GM18508 (cell line): ENCODE data around the gene CTAG1B.
"Not testable (repeated sequence)": the region's sequence is repeated elsewhere in the genome, so short reads cannot be mapped to it uniquely, and the experiment has no call there.

Experiments
- ATAC-seq: cut with Tn5 transposase; IDR thresholded peaks from one replicate; pipeline ENCODE4 v1.9.1; 2021; ENCODE audit warnings: moderate number of reproducible peaks; ENCODE audit not compliant: insufficient read depth, unreplicated experiment

CTAG1B gene

GRCh38 chrX:154619182-154619581 lies at the start of gene CTAG1B:
Gene CTAG1B (minus strand): TSS chrX:154619282. CDS start chrX:154619218, 64 bp downstream.
- not testable (repeated sequence) for ATAC-seq

GRCh38 chrX:154661899-154662298 lies 42.8 kb upstream of the CTAG1B start:
- no peak for ATAC-seq

DNA sequence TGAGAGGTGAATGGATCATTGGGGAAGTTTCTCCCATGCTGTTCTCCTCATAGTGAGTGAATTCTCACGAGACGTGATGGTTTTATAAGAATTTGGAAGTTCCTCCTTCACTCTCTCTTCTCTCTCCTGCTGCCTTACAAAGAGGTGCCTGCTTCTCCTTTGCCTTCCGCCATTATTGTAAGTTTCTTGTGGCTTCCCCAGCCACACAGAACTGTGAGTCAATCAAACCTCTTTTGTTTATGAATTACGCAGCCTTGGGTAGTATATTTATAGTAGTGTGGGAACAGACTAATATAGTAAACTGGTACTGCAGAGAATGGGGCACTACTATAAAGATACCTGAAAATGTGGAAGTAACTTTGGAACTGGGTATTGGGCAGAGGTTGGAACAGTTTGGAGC lies 42.1 kb upstream of the CTAG1B start:
- no peak for ATAC-seq

DNA sequence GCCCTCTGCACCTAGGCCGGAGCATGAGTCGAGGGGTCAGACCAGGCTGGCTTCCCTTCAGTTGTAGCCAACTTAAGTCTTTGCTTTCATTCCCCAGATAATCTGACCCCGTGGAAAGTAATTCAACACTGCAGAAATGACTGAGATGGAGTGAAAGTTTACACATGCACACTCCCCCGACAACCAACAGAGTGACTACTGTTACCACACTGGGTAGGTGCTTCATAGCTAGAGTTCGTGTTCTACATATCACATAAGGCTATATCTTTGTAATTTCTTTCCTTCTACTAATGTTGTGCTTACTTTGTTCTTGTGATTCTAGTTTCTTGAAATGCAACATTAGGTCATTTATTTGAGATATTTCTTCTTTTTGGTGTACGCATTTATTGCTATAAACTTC lies 41.5 kb upstream of the CTAG1B start:
- ATAC-seq: no peak

- ATAC-seq: no peak
Observed at GRCh38 chrX:154658957-154659356, 39.9 kb upstream of the CTAG1B start.

- no peak for ATAC-seq
Observed at GRCh38 chrX:154658187-154658586, 39.1 kb upstream of the CTAG1B start.

GRCh38 chrX:154657226-154657805 lies 38.2 kb upstream of the CTAG1B start:
- ATAC-seq: no peak

- no peak for ATAC-seq
Observed at GRCh38 chrX:154655786-154656185, 36.7 kb upstream of the CTAG1B start.

DNA sequence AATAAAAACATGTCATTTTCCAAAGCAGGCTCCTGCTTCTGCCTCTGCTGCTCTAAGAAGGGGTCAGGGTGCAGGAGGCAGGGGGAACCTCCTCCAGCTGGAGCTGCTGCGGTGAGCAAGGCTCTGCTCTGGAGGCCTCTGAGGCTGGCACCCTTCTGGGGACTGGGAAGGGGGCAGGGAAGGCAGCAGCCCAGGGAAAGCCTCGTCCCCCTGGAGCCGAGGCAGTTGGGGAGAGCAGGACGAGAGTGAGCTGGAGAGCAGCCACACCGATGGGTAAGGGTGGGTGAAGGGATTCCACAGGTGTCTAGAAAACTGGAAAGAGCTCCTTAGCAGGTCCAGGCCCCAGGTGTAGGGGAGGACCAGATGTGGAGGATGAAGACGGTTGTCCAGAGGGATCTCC lies 36.3 kb upstream of the CTAG1B start:
- no peak for ATAC-seq

DNA sequence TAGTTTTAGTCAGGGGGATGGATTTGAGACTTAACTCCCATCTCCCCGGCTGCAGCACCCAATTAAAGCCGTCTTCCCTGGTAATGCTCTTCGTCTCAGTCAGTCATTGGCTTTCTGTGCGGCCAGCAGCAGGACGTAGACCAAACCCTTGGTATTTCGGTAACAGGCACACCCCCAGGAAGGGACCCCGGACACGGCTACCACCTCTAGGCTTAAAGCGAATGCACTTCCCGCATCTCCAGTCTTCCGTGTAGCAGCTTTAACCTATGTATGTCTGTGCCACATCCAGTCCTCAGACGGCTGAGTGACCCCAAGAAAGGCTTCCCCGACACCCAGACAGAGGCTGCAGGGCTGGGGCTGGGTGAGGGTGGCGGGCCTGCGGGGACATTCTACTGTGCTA lies 35.8 kb upstream of the CTAG1B start:
- ATAC-seq: no peak

DNA sequence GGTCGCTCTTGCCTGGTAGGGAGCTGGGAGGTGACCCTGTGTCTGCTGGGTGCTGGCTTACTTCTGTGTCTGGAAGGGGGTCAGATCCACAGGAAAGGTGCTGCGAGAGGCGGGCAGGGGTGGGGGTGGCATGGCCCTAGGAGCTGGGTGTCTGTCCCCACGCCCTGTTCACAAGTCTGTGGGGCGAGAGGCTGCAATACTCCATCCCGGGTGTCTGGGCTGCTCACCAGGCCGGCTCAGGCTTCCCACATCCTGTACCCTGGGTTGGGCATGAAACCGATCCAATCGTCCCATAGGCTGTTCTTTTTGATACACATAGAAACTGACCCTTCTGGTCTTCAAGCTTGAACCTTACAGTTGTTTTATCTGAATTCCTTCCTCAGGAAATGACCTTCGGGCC lies 35.3 kb upstream of the CTAG1B start:
- ATAC-seq: no peak

- not testable (repeated sequence) for ATAC-seq
Observed at GRCh38 chrX:154653413-154653812, 34.3 kb upstream of the CTAG1B start, which contains the start of gene CTAG2. Gene CTAG2 (minus strand): TSS chrX:154653579. CDS start chrX:154653515, 64 bp downstream.

DNA sequence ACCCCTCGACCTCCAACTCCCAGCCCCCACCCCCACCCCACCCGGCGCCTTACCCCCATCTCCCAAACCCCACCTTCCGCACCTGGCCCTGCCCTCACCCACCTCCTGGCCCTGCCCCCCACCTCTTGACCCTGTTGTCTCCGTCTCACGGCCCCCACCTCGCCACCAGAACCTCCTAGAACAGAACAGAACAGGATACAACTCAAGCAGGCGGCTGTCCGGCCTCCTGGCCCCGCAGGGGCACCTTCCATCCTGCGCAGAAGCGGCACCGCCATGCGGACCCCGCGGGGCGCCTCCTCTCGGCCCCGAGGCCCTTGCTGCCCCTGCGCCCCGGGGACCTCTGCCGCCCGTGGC lies 33.9 kb upstream of the CTAG1B start:
- no peak for ATAC-seq

GRCh38 chrX:154652311-154653047 lies 33.4 kb upstream of the CTAG1B start:
- ATAC-seq: no peak

GRCh38 chrX:154650221-154650510 lies 31.1 kb upstream of the CTAG1B start:
- no peak for ATAC-seq

- ATAC-seq: no peak
Observed at GRCh38 chrX:154649503-154650220, 30.6 kb upstream of the CTAG1B start.

- ATAC-seq: no peak
Observed at GRCh38 chrX:154648931-154649330, 29.8 kb upstream of the CTAG1B start.

DNA sequence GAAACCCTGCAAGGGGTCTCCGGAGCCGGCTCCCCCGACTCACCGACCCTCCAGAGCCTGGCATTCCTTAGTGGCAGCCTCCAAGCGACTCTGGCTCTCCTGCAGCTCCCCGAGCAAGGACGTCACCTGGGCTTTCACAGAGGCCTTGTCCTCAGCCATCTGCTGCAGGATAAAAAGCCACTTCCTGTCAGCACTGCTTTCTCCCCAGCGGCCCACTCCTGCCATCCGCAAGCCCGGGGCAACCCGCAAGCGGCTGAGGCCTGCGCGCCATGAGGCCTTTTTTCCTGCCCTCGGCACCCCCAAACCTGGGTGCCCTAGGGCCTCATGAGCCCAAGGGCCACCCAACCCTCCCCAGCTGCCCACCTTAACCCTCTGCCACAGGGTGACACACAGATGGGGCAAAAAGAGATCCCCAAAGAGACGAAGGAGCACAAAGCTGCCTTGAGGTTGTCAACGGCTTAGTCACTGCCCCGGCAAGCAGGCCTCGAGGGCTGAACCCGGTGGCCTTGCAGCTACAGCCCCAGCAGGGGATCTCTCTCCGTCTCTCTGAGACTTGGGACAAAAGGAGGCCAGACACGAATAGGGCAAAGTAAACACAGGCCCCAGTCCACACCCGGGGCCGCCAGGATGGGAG lies 26.8 kb upstream of the CTAG1B start:
- not testable (repeated sequence) for ATAC-seq

- ATAC-seq: not testable (repeated sequence)
Observed at GRCh38 chrX:154643708-154644107, 24.6 kb upstream of the CTAG1B start.

DNA sequence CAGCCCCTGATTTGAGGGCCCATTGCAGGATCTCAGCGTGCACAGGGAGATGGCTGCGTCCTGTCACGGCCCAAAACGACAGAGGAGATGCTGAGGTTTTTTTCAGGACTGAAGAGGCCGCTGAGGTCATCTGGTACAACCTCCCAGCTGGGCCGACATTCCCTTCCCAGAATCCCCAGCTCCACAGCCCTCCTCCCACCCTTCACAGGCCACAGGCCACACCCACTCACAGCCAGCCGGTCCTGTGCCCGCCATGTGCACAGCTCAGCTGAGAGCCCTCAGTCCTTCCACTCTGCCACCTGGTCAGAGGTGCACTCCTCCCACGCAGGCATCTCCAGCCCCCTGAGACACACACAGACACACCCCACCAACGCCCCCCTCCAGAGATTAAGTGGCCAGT lies 22.7 kb upstream of the CTAG1B start:
- ATAC-seq: not testable (repeated sequence)

- ATAC-seq: not testable (repeated sequence)
Observed at GRCh38 chrX:154633661-154634060, 14.6 kb upstream of the CTAG1B start.
